Measurements from ENCODE around the gene GADD45G. TPM values are rescaled to one million over a fixed set of nuclear protein-coding genes. Genes with fewer than 3 reads are reported as not detected.

Gene GADD45G
- polyA plus RNA-seq, 1 of the 3 experiments (the other 2 are of a cell fraction), result 1.3 TPM

- Histone ChIP-seq H2AFZ (ENCODE audit: low read depth) (no peak overlapping the region), H3K9me3 (no peaks in the 10 kb centered on the region), H4K20me1 (ENCODE audit: insufficient read depth) (no peaks in the 10 kb centered on the region), H3K79me2 (ENCODE audit: insufficient read depth) (no peaks in the 10 kb centered on the region), H3K4me1 (ENCODE audit: control insufficient read depth in 1 of 2, insufficient read depth in 2 of 2, low read depth in 1 of 2, low read length in 1 of 2) (peaks cover 0 to 17% of the 10 kb centered on the region in 2 experiments; a peak in 1 of 4 replicates), H3K27ac (ENCODE audit: low read depth in 2 of 2, low read length in 1 of 2) (no peak overlapping the region), H3K36me3 (replicated peaks in 1 of 2; ENCODE audit: control insufficient read depth in 1 of 2, insufficient read depth in 2 of 2, low read length in 1 of 2) (no peaks in the 10 kb centered on the region), H3K4me2 (no peak overlapping the region), H3F3A (replicated peaks; ENCODE audit: insufficient read depth) (no peaks in the 10 kb centered on the region), H3K9ac (no peak overlapping the region), H3K9me2 (no peaks in the 10 kb centered on the region), H3K4me3 (ENCODE audit: low read depth in 2 of 2, low read length in 1 of 2) (no peak overlapping the region), H3K27me3 (ENCODE audit: insufficient read depth) (no peaks in the 10 kb centered on the region; the same call in 1 of the 2 replicates)
- ChIA-PET CTCF (interaction anchor here (1.5 to 2.6 kb wide), 2 partner anchors 11 to 17 kb away, joined by 4 to 7 read pairs; no protein-coding TSS in a partner anchor), POLR2A (interaction anchor here (0.7 to 1.4 kb wide), 3 partner anchors 13 to 56 kb away, joined by 3 to 6 read pairs (median 3); partner anchors contain the start of gene GADD45G)
- 31% methylated on average over 2 of the region's 3 CpGs for WGBS (ENCODE audit: low lambda C conversion rate)
- no peak for DNase-seq
- TF ChIP-seq POLR2AphosphoS5 (IDR thresholded peaks at IDR 0.05; ENCODE audit: low read depth, low read length) (no peak), GABPA (IDR thresholded peaks at IDR 0.05; ENCODE audit: low read depth) (no peak), SMC3 (IDR thresholded peaks at IDR 0.05; ENCODE audit: low read depth, low read length) (no peak), MXI1 (IDR thresholded peaks at IDR 0.05; ENCODE audit: low read depth, low read length) (no peak), FOXM1 (IDR thresholded peaks at IDR 0.05; ENCODE audit: low read depth) (no peak), FOSL2 (IDR thresholded peaks at IDR 0.05; ENCODE audit: borderline replicate concordance, low read depth) (no peak), RXRA (IDR thresholded peaks at IDR 0.05; ENCODE audit: borderline replicate concordance, low read depth) (no peak), USF1 (IDR thresholded peaks at IDR 0.05; ENCODE audit: borderline replicate concordance, low read depth) (no peak), FOXJ3 (CRISPR knock-in tag; IDR thresholded peaks at IDR 0.05) (no peak), JUND (IDR thresholded peaks at IDR 0.05) (no peak), NRF1 (IDR thresholded peaks at IDR 0.05; ENCODE audit: low read depth, low read length) (no peak), RAD21 (IDR thresholded peaks at IDR 0.05; ENCODE audit: low read length) (no peak), TCF12 (IDR thresholded peaks at IDR 0.05) (no peak), IRF3 (IDR thresholded peaks at IDR 0.05; ENCODE audit: low read depth, low read length) (no peak)
- TF ChIP-seq, protein P1, sequence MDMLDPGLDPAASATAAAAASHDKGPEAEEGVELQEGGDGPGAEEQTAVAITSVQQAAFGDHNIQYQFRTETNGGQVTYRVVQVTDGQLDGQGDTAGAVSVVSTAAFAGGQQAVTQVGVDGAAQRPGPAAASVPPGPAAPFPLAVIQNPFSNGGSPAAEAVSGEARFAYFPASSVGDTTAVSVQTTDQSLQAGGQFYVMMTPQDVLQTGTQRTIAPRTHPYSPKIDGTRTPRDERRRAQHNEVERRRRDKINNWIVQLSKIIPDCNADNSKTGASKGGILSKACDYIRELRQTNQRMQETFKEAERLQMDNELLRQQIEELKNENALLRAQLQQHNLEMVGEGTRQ (IDR thresholded peaks at IDR 0.05; ENCODE audit: borderline replicate concordance, low read depth, low read length), result no peak
Observed at GRCh38 chr9:89619424-89620138, 14.8 kb downstream of the GADD45G start.
